GM21423 (cell line): ENCODE measurements around the gene SIK2.
"Not testable (repeated sequence)": the region's sequence is repeated elsewhere in the genome, so short reads cannot be mapped to it uniquely, and the experiment has no call there.

Experiments used
- ATAC-seq: cut with Tn5 transposase; IDR thresholded peaks from one replicate; pipeline ENCODE4 v1.9.1; 2021; ENCODE audit warnings: mild to moderate bottlenecking, moderate library complexity; ENCODE audit not compliant: unreplicated experiment

Gene SIK2

DNA sequence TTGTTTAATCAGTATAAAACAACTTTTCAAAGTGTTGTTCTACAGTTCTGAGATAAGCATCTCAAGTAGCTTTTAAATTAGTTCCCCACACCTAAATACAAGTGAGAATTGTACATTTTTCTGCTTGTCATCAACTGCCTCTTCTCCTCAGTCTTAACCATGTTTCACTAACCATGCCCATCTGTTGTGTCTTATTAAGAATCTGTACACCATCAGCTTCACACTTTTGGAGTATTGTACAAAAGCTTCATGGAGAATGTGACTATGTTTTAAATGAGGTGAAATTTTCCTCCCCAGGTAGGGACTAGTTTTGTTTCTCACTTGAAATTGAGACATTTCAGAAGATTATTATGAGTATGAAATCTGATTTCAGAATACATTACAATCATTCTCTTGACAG is 52.4 kb downstream of the SIK2 start:
- no peak for ATAC-seq

DNA sequence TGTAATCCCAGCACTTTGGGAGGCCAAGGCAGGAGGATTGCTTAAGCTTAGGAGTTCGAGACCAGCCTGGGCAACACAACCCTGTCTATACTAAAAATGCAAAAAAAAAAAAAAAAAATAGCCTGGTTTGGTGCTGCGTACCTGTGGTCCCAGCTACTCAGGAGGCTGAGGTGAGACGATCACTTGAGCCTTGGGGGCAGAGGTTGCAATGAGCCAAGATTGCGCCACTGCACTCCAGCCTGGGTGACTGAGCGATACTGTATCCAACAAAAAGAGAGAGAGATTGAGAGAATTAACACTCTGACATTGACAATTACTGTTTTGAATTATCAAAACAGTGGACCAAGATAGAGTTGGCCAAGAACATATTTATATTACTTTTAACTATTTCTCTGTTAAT is 53.7 kb downstream of the SIK2 start:
- no peak for ATAC-seq

DNA sequence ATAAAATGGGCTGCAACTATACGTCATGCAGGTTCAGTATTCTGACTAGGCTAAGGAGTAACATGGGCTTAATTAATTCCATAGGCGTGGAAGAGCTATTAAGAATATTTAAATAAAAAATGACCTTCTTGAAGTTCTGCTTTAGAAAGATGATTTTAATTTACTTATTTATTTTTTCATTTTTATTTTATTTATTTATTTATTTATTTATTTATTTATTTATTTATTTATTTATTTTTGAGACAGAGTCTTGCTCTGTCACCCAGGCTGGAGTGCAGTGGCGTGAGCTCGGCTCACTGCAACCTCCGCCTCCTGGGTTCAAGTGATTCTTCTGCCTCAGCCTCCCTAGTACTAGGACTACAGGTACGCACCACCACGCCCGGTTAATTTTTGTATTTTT is 55.7 kb downstream of the SIK2 start:
- not testable (repeated sequence) for ATAC-seq

GRCh38 chr11:111658493-111658892 is 56.2 kb downstream of the SIK2 start:
- not testable (repeated sequence) for ATAC-seq

- ATAC-seq, result no peak
Measured at GRCh38 chr11:111659201-111660115, 57.2 kb downstream of the SIK2 start.

DNA sequence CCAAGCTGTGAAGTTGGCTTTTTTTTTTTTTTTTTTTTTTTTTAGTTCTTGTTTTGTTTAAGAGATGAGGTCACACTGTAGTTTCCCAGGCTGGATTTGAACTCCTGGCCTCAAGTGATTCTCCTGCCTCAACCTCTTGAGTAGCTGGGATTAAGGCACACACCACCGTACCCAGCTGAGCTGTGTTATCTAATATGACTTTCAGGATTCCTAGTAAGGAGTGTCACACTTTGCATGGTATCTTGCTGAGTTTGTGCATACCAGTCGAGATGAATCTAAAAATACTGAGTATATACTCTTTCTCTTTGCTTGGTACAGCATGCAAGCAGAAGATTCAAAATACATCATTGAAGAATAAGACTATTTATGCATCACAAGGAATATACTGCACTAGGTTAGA is 58.6 kb downstream of the SIK2 start:
- ATAC-seq, result no peak

DNA sequence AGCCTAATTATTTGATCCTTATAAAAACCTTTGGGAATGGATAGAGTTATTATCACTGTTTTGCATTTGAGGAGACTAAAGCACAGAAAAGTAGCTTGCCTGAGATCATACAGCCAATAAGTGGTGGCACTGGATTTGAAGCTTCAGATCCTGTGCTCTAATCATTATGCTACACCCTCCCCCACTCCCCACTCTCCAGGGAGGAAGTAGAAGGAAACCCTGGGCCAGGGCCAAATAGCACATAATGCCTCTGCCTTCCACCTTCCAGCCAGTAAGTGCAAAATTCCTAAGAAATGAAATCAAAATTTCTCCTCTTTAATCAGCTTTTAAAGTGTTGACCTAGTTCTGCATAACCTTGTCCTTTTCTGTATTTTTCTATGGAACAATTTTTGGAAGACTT is 61.6 kb downstream of the SIK2 start:
- no peak for ATAC-seq

- ATAC-seq, result no peak
Measured at GRCh38 chr11:111665777-111666176, 63.5 kb downstream of the SIK2 start.

GRCh38 chr11:111668980-111669379 is 66.7 kb downstream of the SIK2 start:
- ATAC-seq, result no peak

GRCh38 chr11:111671383-111671782 is 69.1 kb downstream of the SIK2 start:
- ATAC-seq, result no peak

GRCh38 chr11:111672949-111673348 is 70.7 kb downstream of the SIK2 start:
- no peak for ATAC-seq

- ATAC-seq, result no peak
Measured at GRCh38 chr11:111674941-111675340, 72.7 kb downstream of the SIK2 start.

DNA sequence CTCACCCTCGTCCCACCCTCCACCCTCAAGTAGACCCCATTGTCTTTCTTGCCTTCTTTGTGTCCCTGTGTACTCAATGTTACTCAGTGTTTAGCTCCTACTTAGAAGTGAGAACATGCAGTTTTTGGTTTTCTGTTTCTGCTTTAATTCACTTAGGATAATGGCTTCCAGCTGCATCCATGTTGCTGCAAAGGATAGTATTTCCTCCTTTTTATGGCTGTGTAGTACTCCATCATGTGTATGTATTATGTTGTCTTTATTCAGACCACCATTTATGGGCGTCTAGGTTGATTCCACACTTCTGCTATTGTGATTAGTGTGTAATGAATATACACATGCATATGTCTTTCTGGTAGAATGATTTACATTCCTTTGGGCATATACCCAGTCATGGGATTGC is 73.6 kb downstream of the SIK2 start:
- no peak for ATAC-seq

GRCh38 chr11:111676878-111677585 is 74.8 kb downstream of the SIK2 start:
- ATAC-seq, result no peak

GRCh38 chr11:111680486-111681175 is 78.4 kb downstream of the SIK2 start:
- no peak for ATAC-seq

DNA sequence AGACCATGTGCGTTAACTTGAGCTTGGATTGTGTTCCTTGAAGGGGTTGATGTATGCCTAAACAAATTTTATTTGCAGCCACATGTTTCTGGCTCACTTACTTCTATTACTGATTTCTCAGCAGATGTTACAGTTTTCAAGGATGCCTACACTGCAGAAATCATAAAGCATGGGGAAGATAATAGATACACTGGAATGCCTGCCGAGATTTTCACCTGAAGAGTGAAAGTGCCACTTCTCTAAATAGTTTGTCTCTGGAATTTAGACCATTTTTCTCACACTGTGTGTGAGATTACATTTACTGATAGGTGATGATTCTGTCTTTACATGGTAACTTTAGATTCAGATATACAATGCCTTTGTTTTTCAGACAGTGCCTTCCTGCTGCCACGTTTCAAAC is 81.6 kb downstream of the SIK2 start:
- no peak for ATAC-seq

DNA sequence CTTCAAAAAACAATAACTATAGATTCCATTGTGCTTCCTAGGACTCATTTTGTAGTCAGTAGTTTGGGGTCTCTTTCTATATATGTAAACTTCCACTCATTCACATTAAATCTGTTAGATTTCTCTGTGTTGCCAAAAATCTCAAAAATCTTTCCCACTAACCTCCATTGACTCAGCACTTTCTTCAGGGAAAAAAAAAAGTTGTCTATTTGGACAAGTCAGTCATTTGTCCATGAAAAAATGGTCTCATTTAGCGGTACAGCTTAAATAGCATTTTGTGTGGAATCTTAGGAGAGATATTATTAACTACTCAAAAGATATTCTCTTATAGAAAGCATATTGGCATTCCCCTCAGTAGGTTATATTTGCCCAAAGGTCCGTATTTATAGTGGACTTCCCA is 82.0 kb downstream of the SIK2 start:
- ATAC-seq, result no peak

GRCh38 chr11:111688013-111688412 is 85.8 kb downstream of the SIK2 start:
- no peak for ATAC-seq

- ATAC-seq, result no peak
Measured at GRCh38 chr11:111691176-111691575, 88.9 kb downstream of the SIK2 start.

DNA sequence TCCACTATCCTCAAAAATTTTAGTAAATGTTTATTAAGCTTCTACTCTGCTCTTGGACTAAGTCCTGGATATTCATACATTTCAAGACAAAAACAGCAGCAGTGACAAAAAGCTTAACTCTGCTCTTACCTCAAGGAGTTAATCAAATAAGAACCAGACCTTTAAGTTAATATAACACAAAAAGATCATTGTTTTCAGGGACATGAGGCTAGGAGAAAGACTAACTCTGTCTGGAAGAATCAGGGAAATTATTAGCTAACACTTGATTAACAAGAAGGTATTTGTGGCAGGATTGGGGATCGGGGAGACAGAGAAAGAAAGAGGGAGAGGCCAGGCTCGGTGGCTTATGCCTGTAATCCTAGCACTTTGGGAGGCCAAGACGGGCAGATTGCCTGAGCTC is 89.5 kb downstream of the SIK2 start:
- ATAC-seq, result no peak

- no peak for ATAC-seq
Measured at GRCh38 chr11:111693224-111693937, 91.1 kb downstream of the SIK2 start.
